ENCODE results near the gene NHSL1.

DNA sequence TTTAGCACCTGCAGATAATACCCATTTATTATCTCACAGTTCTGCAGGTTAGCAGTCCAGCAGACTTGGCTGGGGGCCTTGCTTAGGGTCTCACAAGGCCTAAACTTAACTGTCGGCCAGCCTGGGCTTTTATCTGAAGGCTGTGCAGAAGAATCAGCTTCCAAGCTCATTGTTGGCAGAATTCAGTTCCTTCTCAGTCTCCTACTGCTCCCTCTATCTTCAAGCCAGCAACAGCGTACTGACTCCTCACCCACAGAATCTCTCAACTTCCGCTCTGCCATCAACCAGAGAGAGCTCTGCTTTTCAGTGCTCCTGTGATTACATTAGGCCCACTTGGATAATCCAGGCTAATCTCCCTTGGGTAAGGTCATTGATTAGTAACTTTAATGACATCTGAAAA is 30.2 kb upstream of the NHSL1 start:
- TF ChIP-seq POLR2A (IDR thresholded peaks at IDR 0.05) (no peak), POLR2AphosphoS5 (IDR thresholded peaks at IDR 0.05) (no peak)

Measured in breast epithelium (tissue), 3 donors.